ENCODE results near the gene HOXC11.

Gene HOXC11

DNA sequence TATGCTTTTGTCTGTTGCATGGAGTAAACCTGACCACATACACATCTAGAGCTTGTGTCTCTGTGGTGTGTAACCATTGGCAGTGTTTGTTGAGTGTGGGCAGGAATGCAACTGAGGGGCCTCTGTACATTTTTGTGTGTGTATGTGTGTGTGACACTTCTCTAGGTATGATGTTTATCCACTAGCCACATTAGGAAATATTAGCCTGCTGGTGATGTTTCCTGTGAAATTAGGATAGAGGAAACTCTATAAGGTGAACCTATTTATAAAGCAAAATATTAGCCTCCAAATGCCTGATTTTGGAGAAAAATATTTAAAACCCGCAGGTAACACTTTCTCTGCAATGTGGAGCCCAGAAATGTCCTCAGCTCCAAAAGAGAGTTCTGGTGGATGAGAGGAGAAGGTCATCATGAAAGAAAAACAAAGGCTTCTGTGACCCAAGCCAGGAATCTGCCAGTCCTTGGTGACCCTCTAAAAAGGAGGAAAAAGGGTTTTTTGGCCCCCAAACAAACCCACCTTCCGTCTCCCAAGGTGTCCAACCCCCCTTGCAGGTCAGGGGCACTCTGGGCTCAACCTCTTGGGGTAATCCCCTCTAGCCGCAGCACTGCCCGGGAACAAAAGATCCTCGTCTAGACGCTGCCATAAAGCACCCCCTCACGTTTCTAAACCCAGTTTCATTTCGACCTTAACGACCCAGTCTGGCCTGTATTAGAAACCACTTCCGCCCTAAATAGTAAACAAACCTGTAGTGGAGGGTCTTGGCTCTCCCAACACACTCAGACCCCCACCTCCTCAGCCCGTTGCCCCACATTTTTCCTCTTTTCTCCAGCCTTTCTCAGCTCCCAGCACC is 4.9 kb downstream of the HOXC11 start:
- FAIRE-seq (no peak), DNase-seq (ENCODE audit: insufficient read length, low spot score) (no peak)
- no peak for TF ChIP-seq POLR2A (IDR thresholded peaks at IDR 0.05; ENCODE audit: low read depth, low read length)

- no peak for FAIRE-seq
- DNase-seq (ENCODE audit: insufficient read length, low spot score) = no peak
- no peak for TF ChIP-seq POLR2A (IDR thresholded peaks at IDR 0.05; ENCODE audit: low read depth, low read length)
Observed at GRCh38 chr12:53978477-53979356, 5.8 kb downstream of the HOXC11 start.

DNA sequence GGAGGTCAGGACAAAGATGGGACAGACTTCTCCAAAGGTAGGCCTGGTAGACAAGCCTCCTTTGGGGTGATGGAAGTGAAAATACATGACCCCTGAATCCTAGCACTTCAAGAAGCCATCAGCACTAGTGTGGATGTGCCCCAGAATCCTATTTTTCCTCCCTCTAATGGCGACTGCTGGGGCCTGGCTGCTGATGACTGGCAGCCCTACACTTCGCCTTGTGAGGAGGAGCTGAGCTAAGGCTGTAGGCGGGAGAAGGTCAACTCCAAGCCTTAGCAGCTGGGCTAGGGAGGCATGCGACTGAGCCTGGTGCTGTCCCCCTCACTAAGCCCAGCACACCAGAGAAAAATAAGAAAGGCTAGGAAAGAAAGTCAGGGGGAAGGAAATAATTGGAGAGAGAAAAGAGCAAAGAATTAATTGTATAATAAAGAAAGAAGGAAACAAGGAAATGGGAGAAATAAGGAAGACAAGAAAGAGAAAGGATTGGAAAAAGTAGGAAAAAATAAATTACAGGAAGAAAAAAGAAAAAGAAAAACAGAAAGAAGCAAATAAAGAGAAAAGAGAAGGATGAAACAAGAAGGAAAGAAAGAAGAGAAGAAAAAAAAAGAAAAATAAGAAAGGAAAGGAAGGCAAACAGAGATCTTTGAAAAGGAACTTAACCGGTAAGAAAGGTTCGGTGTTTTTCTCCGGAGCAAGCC is 7.3 kb downstream of the HOXC11 start:
- no peak for DNase-seq (ENCODE audit: insufficient read length, low spot score)
- TF ChIP-seq POLR2A (IDR thresholded peaks at IDR 0.05; ENCODE audit: low read depth, low read length) = no peak
- no peak for FAIRE-seq

DNA sequence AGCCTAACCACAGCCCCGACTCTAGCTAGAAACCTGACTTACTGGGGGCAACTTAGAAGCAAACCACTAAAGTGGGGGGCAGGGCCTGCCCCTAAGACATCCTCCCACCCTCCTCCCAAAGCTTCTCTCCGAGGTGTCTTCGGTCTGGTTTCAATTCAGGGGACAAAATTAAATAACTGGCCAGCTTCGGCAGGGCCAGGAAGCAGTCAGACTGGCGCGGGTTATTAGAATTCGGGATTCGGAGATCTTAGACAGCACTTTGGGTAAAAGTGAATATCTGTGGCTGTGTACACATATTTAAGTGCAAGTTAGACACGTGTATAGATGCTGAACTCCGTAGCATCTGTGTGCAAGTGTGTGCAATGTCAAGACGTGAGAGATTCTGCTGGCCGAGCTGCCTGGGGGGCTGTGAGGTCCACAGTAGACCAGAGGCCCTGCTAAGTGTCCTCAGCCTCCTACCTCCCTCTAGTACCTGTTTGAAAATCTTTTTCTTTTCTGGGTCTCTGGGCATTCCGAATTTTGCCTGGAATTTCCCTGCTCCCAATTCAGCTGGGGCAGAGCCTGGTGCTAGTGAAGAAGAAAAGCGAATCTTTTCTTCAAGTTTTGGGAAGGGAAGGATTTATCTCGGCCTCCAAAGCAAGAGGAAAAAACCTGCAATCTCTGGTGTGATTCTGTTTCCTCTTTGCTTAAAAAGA is 8.0 kb downstream of the HOXC11 start:
- no peak for FAIRE-seq
- no peak for TF ChIP-seq POLR2A (IDR thresholded peaks at IDR 0.05; ENCODE audit: low read depth, low read length)
- DNase-seq (ENCODE audit: insufficient read length, low spot score) = no peak

DNA sequence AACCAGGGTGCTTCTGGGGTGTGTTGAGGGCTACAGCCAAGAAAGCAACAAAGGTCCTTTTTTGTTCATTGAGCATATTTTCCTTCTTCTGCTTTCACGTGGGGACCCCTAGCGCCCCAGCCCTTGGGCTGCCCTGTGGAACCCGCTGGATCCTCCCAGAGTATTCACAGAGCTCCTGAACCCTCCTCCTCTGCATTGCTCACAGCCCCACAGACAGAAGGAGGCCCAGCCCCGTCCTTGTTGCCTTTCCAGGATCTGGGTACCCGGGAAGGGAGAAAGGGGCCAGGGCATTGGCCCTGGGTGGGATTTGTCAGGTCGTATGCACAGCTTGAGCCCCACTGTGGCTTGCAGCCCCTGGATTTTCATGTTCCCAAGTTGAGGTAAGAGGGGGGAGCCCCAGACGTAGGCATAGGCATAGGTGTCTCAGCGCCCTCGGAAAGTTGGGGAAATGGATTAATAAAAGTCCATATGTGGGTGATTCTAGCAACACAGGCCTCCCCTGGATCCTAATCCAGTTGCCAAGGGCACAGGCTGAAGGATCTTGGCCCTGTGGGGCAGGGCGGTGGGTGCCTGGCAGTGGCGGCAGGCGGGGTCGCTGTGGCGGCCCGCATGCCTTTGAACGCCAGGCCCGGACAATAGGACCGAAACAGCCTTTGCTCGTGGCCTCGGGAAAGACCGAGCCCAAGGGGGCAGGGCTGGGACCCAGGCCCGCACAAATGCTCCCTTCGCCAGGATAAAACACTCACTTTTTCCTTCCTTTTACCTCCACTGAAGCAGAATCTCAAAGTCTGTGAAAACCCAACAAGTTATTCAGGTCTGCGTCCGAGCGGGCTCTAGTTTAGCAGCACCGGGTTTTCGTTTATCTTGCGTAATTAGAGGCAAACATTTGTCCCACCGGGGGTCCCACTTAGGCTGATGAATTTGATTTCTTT is 9.0 kb downstream of the HOXC11 start:
- no peak for TF ChIP-seq POLR2A (IDR thresholded peaks at IDR 0.05; ENCODE audit: low read depth, low read length)
- no peak for FAIRE-seq
- no peak for DNase-seq (ENCODE audit: insufficient read length, low spot score)

GRCh38 chr12:53982648-53983567 is 10.0 kb downstream of the HOXC11 start:
- no peak for FAIRE-seq
- DNase-seq (ENCODE audit: insufficient read length, low spot score) = no peak
- no peak for TF ChIP-seq POLR2A (IDR thresholded peaks at IDR 0.05; ENCODE audit: low read depth, low read length)

DNA sequence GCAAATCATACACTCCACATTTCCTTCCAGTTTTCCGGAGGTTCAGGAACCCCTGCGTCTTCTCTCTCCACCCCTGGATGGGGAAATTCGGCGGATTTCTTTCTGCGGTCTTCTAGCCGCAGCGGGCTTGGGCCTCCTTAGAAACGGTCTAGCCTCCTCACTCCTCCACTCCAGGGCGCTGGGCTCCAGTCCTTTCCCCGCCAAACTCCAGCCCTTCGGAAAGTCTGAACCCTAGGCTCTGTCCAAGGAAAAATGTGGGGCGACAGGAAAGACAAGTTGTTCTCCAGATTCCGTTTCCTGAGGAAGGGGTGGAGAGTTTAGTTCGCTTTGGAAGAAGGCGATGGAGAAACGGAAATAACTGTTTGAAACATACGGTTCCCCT is 10.6 kb downstream of the HOXC11 start:
- FAIRE-seq (no peak), DNase-seq (ENCODE audit: insufficient read length, low spot score) (no peak)
- no peak for TF ChIP-seq POLR2A (IDR thresholded peaks at IDR 0.05; ENCODE audit: low read depth, low read length)

DNA sequence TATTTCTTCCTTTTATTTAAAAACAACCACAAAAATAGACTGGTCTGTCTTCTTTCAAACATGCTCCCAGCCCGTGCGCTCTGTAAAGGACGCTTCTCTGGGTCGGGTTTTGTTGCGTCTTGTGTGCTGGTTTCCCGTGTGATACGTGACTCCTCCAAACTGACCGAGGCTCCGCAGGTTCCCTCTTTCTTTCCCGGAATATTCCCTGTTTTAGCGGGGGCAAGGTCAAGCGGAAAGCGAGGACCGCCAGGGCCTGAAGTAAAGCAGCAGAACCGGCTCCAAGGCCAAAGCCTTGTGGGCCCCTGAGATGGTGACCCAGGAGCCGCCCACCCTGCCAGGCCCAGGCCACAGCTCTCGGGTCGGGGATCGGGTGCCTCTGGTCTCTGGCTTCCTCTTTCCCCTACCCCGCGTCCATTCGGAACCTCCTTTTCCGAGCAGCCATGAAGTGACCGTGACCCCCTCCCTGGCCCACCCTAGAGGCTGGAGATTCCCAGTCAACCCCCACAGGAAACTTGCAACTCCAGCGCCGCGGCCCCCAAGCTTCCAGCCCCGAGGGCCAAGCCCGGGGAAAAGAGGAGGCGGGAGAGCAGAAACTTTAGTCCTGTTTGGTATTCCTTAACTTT is 11.1 kb downstream of the HOXC11 start:
- TF ChIP-seq POLR2A (IDR thresholded peaks at IDR 0.05; ENCODE audit: low read depth, low read length) = no peak
- no peak for FAIRE-seq
- no peak for DNase-seq (ENCODE audit: insufficient read length, low spot score)

DNA sequence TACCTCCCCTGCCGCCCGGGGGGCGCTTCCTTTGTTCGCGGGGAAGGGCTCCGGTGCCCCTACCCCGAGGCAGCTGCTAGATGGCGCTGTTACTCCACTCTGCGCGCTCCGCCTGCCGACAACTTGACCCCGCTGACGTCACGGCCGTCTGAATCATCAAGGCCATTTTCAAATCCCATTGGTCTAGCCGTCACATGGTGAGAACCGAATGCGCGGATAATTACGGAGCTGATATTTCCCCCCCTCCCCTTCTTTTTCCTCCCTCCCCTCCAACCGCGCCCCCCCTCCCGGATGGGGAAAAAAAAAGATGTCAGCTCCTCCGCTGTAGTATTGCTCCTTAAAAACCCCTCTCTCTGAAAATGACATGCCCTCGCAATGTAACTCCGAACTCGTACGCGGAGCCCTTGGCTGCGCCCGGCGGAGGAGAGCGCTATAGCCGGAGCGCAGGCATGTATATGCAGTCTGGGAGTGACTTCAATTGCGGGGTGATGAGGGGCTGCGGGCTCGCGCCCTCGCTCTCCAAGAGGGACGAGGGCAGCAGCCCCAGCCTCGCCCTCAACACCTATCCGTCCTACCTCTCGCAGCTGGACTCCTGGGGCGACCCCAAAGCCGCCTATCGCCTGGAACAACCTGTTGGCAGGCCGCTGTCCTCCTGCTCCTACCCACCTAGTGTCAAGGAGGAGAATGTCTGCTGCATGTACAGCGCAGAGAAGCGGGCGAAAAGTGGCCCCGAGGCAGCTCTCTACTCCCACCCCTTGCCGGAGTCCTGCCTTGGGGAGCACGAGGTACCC is 12.2 kb downstream of the HOXC11 start, which contains the start of gene HOXC10:
Gene HOXC10, plus strand, starts transcription at position 246 of the 791 bp plus-strand sequence. Its CDS starts 114 bp downstream, at position 360.
- FAIRE-seq = peak; percentile 68
- peak; percentile 93 for DNase-seq (ENCODE audit: insufficient read length, low spot score)
- TF ChIP-seq POLR2A (IDR thresholded peaks at IDR 0.05; ENCODE audit: low read depth, low read length) = no peak

- TF ChIP-seq POLR2A (IDR thresholded peaks at IDR 0.05; ENCODE audit: low read depth, low read length) = no peak
- DNase-seq (ENCODE audit: insufficient read length, low spot score) (no peak), FAIRE-seq (no peak)
Observed at GRCh38 chr12:53985692-53985993, 12.7 kb downstream of the HOXC11 start.

Measured in H54 (cell line).